HepG2 (cell line): ENCODE results near the gene C2orf81. TPM values are rescaled to one million over a fixed set of nuclear protein-coding genes. Genes with fewer than 3 reads are reported as not detected.

Source experiments
- ATAC-seq: fragments of 200-7000 bp; cut with Tn5 transposase; 3 replicates; pipeline ENCODE4 v1.9.1; 2020; ENCODE audit warnings: mild to moderate bottlenecking, moderate library complexity
- BruUV-seq: library from RNA; stranded (reverse); fragments of 400-500 nt; replicated peaks from 2 replicates; lab custom pipeline; 2021; lab: Mats Ljungman, UMichigan
- CTCF ChIA-PET: fragments of 300-600 bp; formaldehyde crosslinking; extraction: SDS; loops from one replicate; lab custom pipeline; 2021; ENCODE audit warnings: low total read pairs, inconsistent platforms, low intra/inter-chr PET ratio; lab: Yijun Ruan, JAX
- POLR2A ChIA-PET: fragments of 350-600 bp; sonication (Branson Sonifier 250); formaldehyde crosslinking; loops from one replicate; lab custom pipeline; 2020; ENCODE audit warnings: antibody characterized with exemption, inconsistent platforms; lab: Yijun Ruan, JAX
- DNase-seq: peaks from one replicate; pipeline ENCODE4 v3.0.0-alpha.2; 2015; ENCODE audit warnings: low spot score
- FAIRE-seq: peaks from 3 replicates; lab custom pipeline; 2011; peaks lifted over from hg19 to GRCh38; lab: Jason Lieb, UNC
- H2AFZ ChIP-seq: one replicate; pipeline ENCODE4 v1.6.1; 2011; ENCODE audit warnings: low read length, inconsistent platforms
- H3K27ac ChIP-seq: fragments of 300-600 bp; 3 replicates; pipeline ENCODE4 v1.8.0; 2011; ENCODE audit warnings: mixed run types, mild to moderate bottlenecking, mixed read lengths, low read length, inconsistent platforms; ENCODE audit not compliant: insufficient read depth; ENCODE audit errors: extremely low read length
- H3K27me3 ChIP-seq, 2 experiments: fragments of 200-600 bp in 1 of 2; 2 replicates in 1 of 2; 3 replicates in 1 of 2; pipeline versions ENCODE4 v1.6.0 to v1.8.0; 2011; ENCODE audit warnings: low read length in 2 of 2, mild to moderate bottlenecking in 2 of 2, moderate library complexity in 2 of 2, inconsistent platforms in 1 of 2; ENCODE audit not compliant: insufficient read depth in 2 of 2, control insufficient read depth in 1 of 2
- H3K36me3 ChIP-seq, 2 experiments: fragments of 200-600 bp in 1 of 2; replicated peaks in 1 of 2; 2 replicates in 1 of 2; 3 replicates in 1 of 2; pipeline versions ENCODE4 v1.5.1 to v1.8.0; 2011; ENCODE audit warnings: low read length in 2 of 2, inconsistent platforms in 1 of 2; ENCODE audit not compliant: insufficient read depth in 2 of 2, control insufficient read depth in 1 of 2
- H3K4me1 ChIP-seq: 2 replicates; pipeline ENCODE4 v1.5.1; 2012; ENCODE audit warnings: low read length, inconsistent platforms; ENCODE audit not compliant: insufficient read depth
- H3K4me2 ChIP-seq: 2 replicates; pipeline ENCODE4 v1.6.0; 2011; ENCODE audit warnings: low read depth, low read length, inconsistent platforms
- H3K4me3 ChIP-seq, 3 experiments: fragments of 200-600 bp in 1 of 3; sonication (generic), shearing (Covaris generic) in 1 of 3; replicated peaks in 1 of 3; 2 replicates each; pipeline ENCODE4 v1.5.1; 2011 to 2016; ENCODE audit warnings: low read length in 3 of 3, inconsistent platforms in 2 of 3, low read depth in 2 of 3, mild to moderate bottlenecking in 2 of 3, control low read depth in 1 of 3, mixed read lengths in 1 of 3; ENCODE audit not compliant: insufficient read depth in 1 of 3
- H3K79me2 ChIP-seq: one replicate; pipeline ENCODE4 v1.6.1; 2011; ENCODE audit warnings: low read length, inconsistent platforms; ENCODE audit not compliant: insufficient read depth
- H3K9ac ChIP-seq: 2 replicates; pipeline ENCODE4 v1.6.0; 2011; ENCODE audit warnings: mild to moderate bottlenecking, low read depth, low read length, inconsistent platforms; ENCODE audit not compliant: insufficient read depth
- H3K9me3 ChIP-seq: 2 replicates; pipeline ENCODE4 v1.5.1; 2012; ENCODE audit warnings: mild to moderate bottlenecking, low read length
- H4K20me1 ChIP-seq: 2 replicates; pipeline ENCODE4 v1.6.0; 2011; ENCODE audit warnings: inconsistent platforms, mild to moderate bottlenecking, low read length, moderate library complexity; ENCODE audit not compliant: insufficient read depth
- BRD4 ChIP-seq: sonication (generic); formaldehyde crosslinking; IDR thresholded peaks from 2 replicates; pipeline ENCODE4 v1.4.0; 2020; ENCODE audit warnings: missing genetic modification reagents
- ESRRA ChIP-seq: sonication (generic); formaldehyde crosslinking; IDR thresholded peaks from 2 replicates; pipeline ENCODE4 v1.5.1; 2020; ENCODE audit warnings: mild to moderate bottlenecking, low read depth, missing genetic modification reagents
- HNRNPLL ChIP-seq: fragments of 200-400 bp; formaldehyde crosslinking; IDR thresholded peaks from 2 replicates; pipeline ENCODE4 v1.6.1; 2017; ENCODE audit warnings: mild to moderate bottlenecking, low read depth, low read length; ENCODE audit not compliant: poor library complexity, severe bottlenecking
- MTF2 ChIP-seq: sonication (generic); formaldehyde crosslinking; IDR thresholded peaks from 2 replicates; pipeline ENCODE4 v1.5.0; 2020; ENCODE audit warnings: missing genetic modification reagents, borderline replicate concordance
- NKX3-1 ChIP-seq: sonication (generic); formaldehyde crosslinking; IDR thresholded peaks from 2 replicates; pipeline ENCODE4 v1.5.0; 2020; ENCODE audit warnings: missing genetic modification reagents
- NR1H2 ChIP-seq: sonication (generic); formaldehyde crosslinking; IDR thresholded peaks from 2 replicates; pipeline ENCODE4 v1.8.1; 2022; ENCODE audit warnings: low read depth, missing genetic modification reagents, borderline replicate concordance
- SNRNP70 ChIP-seq: fragments of 200-400 bp; formaldehyde crosslinking; IDR thresholded peaks from 2 replicates; pipeline ENCODE4 v1.6.1; 2017; ENCODE audit warnings: mild to moderate bottlenecking, low read depth, low read length, moderate library complexity
- TBX2 ChIP-seq: sonication (generic); formaldehyde crosslinking; IDR thresholded peaks from 2 replicates; pipeline ENCODE4 v1.5.0; 2020; ENCODE audit warnings: missing genetic modification reagents, mild to moderate bottlenecking, borderline replicate concordance
- WGBS: methylation state at CpG from one replicate; pipeline ENCODE4 v1.1.6; 2017; ENCODE audit warnings: low lambda C conversion rate; 5-methylcytosine and 5-hydroxymethylcytosine counted together
- in situ Hi-C: cut with HindIII; loops from 2 replicates; pipeline ENCODE4 v1.10.0; 2017; ENCODE audit warnings: low pct_unique_long_range_greater_than_20kb; ENCODE audit not compliant: extremely low pct_ligation_motif_present
- intact Hi-C: fragments of 100-400 bp; cut with micrococcal nuclease; formaldehyde crosslinking; loops from one replicate; pipeline ENCODE4 v1.10.0; 2022; ENCODE audit not compliant: unreplicated experiment
- polyA plus RNA-seq, 8 experiments: library from polyadenylated mRNA; depleted of rRNA in 3 of 8; stranded (reverse) in 7 of 8; unstranded in 1 of 8; fragments of >200 nt; fragmentation: Illumina TruSeq in 4 of 8; extraction: Trizol in 4 of 8; gene quantifications; 2 replicates each; pipeline versions ENCODE4 v1.2.1 to v1.2.3, GENCODE V29; 2011 to 2016; ENCODE audit warnings: low read depth in 4 of 8, missing spikeins in 1 of 8, mixed read lengths in 1 of 8; ENCODE audit not compliant: insufficient read depth in 1 of 8
- total RNA-seq, 5 experiments: library from RNA; depleted of rRNA; stranded (reverse); fragments of >200 nt; fragmentation: Illumina TruSeq; extraction: Trizol; gene quantifications; 2 replicates each; pipeline ENCODE4 v1.2.3, GENCODE V29; 2016; ENCODE audit warnings: low read depth in 1 of 5
- TF ChIP-seq, protein P1 (sequence below): sonication (generic); formaldehyde crosslinking; IDR thresholded peaks from 2 replicates; pipeline ENCODE4 v1.4.0; 2020; ENCODE audit warnings: missing genetic modification reagents
- TF ChIP-seq, protein P2 (sequence below): fragments of 450-650 bp; IDR thresholded peaks from 2 replicates; pipeline ENCODE4 v1.6.1; 2016
- TF ChIP-seq, protein P3 (sequence below): sonication (generic); formaldehyde crosslinking; IDR thresholded peaks from 2 replicates; pipeline ENCODE4 v1.4.0; 2020; ENCODE audit warnings: mild to moderate bottlenecking, missing genetic modification reagents
- TF ChIP-seq, protein P4 (sequence below): sonication (generic); formaldehyde crosslinking; IDR thresholded peaks from 2 replicates; pipeline ENCODE4 v1.4.0; 2020; ENCODE audit warnings: missing genetic modification reagents
- TF ChIP-seq, protein P5 (sequence below): sonication (generic); formaldehyde crosslinking; IDR thresholded peaks from 2 replicates; pipeline ENCODE4 v1.9.0; 2022; ENCODE audit warnings: low read depth, missing genetic modification reagents

Gene C2orf81
- total and polyA plus RNA-seq, 2 of the 13 experiments (the other 11 are each of a cell fraction or from before 2014, with no cell fraction given), result 0.15 to 0.17 TPM

DNA sequence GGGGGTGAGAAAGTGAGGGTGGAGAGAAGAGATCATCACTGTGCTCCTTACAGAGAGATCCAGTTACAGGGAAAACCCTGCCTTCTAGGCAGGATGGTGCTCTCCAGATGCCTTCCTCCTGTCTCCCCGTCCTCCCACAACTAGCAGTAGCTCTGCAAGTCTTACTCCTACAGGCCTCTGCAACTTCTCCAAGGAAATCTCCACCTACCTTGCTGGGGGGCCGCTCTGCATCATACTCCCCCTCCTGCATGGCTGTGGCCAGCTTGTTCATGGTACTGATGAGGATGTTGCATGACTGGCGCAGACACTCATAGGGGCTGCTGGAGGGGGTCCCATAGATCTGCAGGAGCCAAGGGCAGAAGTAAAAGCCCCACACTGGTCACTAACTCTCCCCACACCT is 55.4 kb downstream of the C2orf81 start:
- TF ChIP-seq, protein P1, sequence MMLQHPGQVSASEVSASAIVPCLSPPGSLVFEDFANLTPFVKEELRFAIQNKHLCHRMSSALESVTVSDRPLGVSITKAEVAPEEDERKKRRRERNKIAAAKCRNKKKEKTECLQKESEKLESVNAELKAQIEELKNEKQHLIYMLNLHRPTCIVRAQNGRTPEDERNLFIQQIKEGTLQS (CRISPR knock-in tag), result no peak
- TF ChIP-seq, protein P2, sequence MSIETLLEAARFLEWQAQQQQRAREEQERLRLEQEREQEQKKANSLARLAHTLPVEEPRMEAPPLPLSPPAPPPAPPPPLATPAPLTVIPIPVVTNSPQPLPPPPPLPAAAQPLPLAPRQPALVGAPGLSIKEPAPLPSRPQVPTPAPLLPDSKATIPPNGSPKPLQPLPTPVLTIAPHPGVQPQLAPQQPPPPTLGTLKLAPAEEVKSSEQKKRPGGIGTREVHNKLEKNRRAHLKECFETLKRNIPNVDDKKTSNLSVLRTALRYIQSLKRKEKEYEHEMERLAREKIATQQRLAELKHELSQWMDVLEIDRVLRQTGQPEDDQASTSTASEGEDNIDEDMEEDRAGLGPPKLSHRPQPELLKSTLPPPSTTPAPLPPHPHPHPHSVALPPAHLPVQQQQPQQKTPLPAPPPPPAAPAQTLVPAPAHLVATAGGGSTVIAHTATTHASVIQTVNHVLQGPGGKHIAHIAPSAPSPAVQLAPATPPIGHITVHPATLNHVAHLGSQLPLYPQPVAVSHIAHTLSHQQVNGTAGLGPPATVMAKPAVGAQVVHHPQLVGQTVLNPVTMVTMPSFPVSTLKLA, result no peak
- TF ChIP-seq, protein P3, sequence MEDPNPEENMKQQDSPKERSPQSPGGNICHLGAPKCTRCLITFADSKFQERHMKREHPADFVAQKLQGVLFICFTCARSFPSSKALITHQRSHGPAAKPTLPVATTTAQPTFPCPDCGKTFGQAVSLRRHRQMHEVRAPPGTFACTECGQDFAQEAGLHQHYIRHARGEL, result no peak
- TF ChIP-seq, protein P4, sequence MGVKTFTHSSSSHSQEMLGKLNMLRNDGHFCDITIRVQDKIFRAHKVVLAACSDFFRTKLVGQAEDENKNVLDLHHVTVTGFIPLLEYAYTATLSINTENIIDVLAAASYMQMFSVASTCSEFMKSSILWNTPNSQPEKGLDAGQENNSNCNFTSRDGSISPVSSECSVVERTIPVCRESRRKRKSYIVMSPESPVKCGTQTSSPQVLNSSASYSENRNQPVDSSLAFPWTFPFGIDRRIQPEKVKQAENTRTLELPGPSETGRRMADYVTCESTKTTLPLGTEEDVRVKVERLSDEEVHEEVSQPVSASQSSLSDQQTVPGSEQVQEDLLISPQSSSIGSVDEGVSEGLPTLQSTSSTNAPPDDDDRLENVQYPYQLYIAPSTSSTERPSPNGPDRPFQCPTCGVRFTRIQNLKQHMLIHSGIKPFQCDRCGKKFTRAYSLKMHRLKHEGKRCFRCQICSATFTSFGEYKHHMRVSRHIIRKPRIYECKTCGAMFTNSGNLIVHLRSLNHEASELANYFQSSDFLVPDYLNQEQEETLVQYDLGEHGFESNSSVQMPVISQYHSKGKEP (CRISPR knock-in tag), result no peak
- TF ChIP-seq SNRNP70 (no peak), ESRRA (CRISPR knock-in tag) (no peak), NR1H2 (CRISPR knock-in tag) (no peak), MTF2 (CRISPR knock-in tag) (no peak), HNRNPLL (no peak), TBX2 (CRISPR knock-in tag) (no peak), BRD4 (CRISPR knock-in tag) (no peak), NKX3-1 (CRISPR knock-in tag) (no peak)
- TF ChIP-seq, protein P5, sequence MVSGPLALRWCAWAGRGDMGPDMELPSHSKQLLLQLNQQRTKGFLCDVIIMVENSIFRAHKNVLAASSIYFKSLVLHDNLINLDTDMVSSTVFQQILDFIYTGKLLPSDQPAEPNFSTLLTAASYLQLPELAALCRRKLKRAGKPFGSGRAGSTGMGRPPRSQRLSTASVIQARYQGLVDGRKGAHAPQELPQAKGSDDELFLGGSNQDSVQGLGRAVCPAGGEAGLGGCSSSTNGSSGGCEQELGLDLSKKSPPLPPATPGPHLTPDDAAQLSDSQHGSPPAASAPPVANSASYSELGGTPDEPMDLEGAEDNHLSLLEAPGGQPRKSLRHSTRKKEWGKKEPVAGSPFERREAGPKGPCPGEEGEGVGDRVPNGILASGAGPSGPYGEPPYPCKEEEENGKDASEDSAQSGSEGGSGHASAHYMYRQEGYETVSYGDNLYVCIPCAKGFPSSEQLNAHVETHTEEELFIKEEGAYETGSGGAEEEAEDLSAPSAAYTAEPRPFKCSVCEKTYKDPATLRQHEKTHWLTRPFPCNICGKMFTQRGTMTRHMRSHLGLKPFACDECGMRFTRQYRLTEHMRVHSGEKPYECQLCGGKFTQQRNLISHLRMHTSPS (CRISPR knock-in tag), result no peak
- ChIA-PET CTCF (no interaction called here), POLR2A (no interaction called here)
- H4K20me1 ChIP-seq, result no peaks in the 10 kb centered on the region
- no peak overlapping the region for H3K4me2 ChIP-seq
- H3K4me3 ChIP-seq, result no peak overlapping the region
- no peak overlapping the region for H3K27ac ChIP-seq
- DNase-seq, result no peak
- peaks cover 79 to 100% of the 10 kb centered on the region in 2 experiments for H3K36me3 ChIP-seq
- no peak overlapping the region for H3K9ac ChIP-seq
- 90% methylated on average over 3 of the region's 3 CpGs for WGBS
- no peaks in the 10 kb centered on the region for H3K27me3 ChIP-seq
- in situ Hi-C loops (no loop called here), intact Hi-C loops (no loop called here)
- BruUV-seq, result TSS peak; percentile 44
- H3K9me3 ChIP-seq, result no peaks in the 10 kb centered on the region
- no peaks in the 10 kb centered on the region for H3K4me1 ChIP-seq
- ATAC-seq, result no peak
- no peak overlapping the region for H2AFZ ChIP-seq
- no peaks in the 10 kb centered on the region for H3K79me2 ChIP-seq
- FAIRE-seq, result no peak
